Stimulated activated CD4-positive, alpha-beta T cell treated with anti-CD3 and anti-CD28 coated beads, TNF-alpha, amount 100 ng/mL, for 24 hours (primary cell): ENCODE results near the gene SARS2.
A peak's percentile ranks its signal among the peaks of the same experiment; 100 is the strongest.
"Not testable (repeated sequence)": the region's sequence is repeated elsewhere in the genome, so short reads cannot be mapped to it uniquely, and the experiment has no call there.

Source experiments
- DNase-seq, 3 experiments: peaks; one replicate each; pipeline ENCODE4 v3.0.0-alpha.2; 2020; ENCODE audit warnings: low read depth in 3 of 3

Gene SARS2

GRCh38 chr19:38929929-38930775 is at the start of gene SARS2:
TSS of gene SARS2 (minus strand) at chr19:38930763. CDS start at chr19:38930736, 27 bp downstream.
- peak; percentile 84 to 85 (median 85) for DNase-seq

DNA sequence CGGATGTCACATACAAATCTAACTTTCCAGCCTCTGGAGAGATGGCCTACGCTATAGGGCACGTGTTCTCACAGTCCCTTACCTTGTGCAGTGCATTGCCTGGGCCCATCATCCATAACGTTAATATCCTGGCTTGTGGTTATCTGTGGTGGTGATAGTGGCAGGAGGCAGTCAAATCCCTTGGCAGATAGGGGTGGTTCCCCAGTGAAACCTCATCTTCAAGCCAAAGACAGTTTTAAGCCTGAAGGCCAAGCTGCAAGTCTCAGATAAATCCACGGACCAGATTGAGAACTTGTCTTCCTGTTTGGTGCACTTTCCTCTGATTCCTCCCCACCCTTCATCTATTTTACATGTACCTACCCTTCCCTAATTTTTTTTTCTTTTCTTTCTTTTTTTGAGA is 49.2 kb upstream of the SARS2 start:
- DNase-seq, result no peak

DNA sequence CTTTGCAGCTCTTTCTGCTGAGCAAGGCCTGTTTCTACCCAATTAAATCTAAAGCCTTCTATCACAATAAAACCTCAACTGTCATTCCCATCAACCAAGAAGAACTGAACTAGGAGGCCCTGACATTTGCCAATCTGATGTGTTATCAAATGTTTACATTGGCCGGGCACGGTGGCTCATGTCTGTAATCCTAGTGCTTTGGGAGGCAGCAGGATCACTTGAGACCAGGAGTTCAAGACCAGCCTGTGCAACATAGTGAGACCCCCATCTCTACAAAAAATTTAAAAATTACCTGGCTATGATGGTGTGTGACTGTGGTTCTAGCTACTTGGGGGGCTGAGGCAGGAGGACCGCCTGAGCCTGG is 47.7 kb upstream of the SARS2 start:
- DNase-seq, result no peak

DNA sequence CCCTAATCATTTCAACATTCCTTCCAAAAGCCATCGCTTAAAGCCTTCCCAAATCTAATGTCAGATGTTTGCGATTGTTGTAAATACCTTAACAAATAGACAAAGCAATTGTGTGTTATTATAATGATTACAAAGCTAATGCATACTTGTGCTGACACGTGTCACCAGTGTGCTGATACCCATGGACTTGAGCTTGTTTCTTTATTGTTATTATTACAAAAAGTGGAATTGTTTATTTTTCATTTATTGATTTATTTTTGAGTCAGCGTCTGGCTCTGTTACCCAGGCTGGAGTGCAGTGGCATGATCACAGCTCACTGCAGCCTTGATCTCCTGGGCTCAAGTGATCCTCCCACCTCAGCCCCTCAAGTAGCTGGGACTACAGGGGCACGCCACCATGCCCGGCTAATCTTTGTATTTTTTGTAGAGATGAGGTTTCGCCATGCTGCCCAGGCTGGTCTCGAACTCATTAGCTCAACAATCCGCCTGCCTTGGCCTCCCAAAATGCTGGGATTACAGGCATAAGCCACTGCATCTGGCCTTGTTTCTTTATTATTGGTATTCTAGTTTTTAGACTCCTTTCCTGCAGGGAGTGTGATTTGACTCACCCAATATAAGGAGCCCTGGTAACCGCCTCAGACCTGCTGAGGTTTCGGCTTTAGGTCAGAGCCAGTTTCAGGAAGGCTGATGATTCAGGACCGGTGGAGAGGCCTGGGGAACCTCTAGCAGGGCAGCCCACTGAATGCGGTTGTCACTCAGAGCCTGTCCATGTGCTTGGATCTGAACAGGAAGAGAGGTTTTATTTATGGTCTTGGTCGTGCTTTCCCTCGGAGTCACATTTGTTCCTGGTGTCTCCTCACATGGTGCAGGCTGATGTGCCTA is 47.1 kb upstream of the SARS2 start:
- peak; percentile 10 to 70 (median 11) for DNase-seq

DNA sequence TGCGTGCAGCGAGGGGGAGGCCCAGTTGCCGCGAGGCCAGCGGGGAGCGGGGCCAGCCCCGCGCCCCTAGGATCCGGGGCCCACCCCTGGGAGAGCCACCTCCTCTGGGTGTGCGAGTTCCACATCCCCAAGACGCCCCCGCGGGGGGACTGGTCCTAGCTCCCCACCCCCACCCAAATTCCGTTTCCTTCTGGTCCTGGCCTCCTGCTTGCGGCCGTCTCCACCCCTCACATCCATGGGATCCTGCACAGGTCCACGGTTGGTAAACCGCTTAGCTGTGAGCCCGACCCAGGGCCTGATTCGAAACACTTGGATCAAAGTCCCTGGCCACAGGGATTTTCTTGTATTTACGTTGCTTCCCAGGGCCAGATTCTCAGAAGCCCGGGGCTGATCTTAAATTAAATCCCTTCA is 45.3 kb upstream of the SARS2 start:
- DNase-seq, result no peak

DNA sequence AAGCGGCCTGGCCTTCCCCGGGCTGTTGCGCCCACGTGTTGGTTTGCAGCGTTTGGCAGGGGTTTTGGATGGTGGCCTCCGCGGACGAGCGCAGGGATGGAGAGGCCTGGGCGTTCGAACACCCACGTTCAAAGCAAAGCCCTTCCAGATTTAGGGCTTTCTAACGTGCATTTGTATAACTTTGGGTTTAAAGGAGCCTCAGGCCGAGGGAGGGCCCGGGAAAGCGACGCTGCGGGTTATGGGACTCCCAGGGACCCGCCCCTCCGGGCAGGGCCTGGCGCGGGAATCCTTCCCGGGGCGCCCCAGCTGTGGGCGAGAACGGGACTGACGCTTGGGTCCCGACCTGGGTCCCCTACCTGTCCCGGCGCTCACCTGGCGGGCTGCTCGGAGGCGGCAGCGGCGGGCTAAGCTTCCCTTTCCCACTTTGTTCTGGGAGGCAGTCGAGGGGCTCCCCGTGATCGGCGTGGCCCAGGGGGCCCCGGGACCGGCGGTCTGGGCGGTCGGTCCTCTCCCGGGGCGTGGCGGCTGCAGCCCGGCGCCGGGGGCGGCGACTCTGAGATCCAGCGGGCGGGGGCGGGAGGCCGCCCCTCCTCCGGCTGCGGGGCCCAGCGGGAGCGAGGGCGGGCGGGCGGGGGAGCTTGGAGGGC is 44.8 kb upstream of the SARS2 start, which contains the start of gene FBXO17:
FBXO17 (minus strand) TSS at position 529 of the 647 bp plus-strand sequence. CDS start 25,423 bp downstream, outside the sequence.
- no peak for DNase-seq

DNA sequence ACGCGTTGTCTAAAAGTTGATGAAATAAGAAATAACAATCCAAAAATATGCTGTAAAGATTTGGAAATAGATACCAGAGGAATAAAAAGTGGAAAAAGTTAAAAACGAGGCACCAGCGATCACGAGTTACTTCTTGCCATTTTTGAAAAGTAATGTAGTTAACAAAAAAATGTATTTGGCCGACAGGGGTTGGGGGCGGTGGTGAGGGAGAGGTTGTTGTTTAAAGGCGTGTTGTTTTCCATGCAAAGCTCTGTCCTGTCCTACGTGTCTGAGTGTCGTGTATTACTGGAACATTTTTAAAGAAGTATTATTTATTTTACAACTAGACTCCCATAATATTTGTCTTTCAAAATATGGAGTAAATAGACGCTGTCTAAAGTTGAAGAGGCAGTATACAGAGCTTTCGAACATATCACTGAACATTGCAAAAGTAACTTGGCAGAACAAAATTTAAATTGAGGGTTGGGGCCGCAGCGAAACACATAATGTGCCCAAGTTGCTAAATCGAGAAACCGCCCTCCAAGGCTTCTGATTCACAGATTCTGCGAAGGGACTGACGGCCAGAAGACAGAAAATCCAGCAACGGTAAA is 44.2 kb upstream of the SARS2 start:
- DNase-seq, result no peak

GRCh38 chr19:38971672-38972071 is 41.1 kb upstream of the SARS2 start:
- DNase-seq, result no peak

GRCh38 chr19:38970664-38971532 is 40.3 kb upstream of the SARS2 start:
- no peak for DNase-seq

- not testable (repeated sequence) for DNase-seq
Measured at GRCh38 chr19:38966149-38966548, 35.6 kb upstream of the SARS2 start.

DNA sequence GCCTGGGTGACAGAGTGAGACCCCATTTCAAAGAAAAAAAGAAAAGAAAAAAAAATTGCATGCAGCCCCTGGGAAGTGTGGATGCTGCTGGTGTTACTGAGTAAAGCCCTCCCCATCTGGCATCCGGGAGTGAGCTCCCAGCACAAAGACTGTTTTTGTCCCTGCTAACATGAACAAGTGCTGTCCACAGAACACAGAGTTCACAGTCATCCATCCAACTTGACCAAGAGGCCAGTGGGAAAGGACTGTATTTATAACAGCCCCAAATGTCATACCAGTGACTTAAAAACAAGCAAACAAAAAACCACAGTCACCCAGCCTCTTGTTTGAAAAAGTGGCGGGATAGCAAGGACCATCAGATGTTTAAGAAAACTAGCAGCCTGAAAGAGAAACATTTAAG is 34.2 kb upstream of the SARS2 start:
- no peak for DNase-seq

- no peak for DNase-seq
Measured at GRCh38 chr19:38959618-38960017, 29.1 kb upstream of the SARS2 start.

DNA sequence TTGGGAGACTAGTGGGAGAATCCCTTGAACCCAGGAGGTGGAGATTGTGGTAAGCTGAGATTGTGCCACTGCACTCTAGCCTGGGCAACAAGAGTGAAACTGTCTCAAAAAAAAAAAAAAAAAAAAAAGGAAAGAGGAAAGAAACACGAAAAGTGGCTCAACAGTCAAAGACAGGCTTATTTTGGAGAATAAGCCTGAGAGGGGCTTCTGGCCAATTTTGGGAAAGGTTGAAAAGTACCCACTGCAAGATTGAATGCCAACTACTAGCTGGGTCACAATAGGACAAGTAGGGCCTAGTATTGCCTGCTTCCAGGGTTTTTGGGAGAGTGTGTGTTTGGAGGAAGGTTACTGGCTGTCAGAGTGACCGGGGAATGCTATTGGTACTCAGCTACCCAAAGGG is 27.7 kb upstream of the SARS2 start:
- DNase-seq, result no peak

DNA sequence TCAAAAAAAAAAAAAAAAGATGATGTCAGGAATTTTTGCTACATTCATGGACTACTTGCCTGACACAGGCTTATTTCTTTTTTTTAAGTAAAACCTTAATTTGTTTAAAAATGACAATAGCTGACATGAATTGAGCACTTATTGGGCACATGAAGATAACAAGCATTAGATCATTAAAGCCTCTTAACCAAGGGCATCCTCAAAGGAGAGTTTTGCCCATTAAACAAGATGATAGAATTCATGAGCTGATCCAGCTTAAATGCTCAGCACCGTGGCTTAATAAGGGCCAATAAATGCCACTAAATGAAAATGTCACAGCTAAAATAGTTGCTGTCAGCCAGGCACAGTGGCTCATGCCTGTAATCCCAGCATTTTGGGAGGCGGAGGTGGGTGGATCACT is 25.7 kb upstream of the SARS2 start:
- DNase-seq, result no peak

DNA sequence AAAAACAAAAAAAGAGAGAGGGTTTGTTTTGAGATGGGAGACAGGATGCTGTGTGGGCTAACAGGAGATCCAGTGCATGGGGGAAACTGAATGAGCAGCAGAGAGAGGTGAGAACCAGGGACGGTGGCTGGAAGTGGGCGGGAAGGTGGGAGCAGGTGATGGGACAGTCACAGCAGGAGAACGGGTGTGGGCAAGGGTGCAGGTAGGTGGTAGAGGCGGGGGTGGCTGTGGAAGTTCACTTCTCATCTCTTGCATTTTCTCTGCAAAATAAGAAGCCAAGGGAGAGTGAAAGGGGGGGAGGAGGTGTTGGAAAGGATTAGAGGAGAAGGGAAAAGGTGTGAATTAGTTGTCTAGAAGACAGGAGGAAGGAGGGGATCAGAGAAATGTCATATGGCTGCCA is 23.1 kb upstream of the SARS2 start:
- DNase-seq, result no peak

DNA sequence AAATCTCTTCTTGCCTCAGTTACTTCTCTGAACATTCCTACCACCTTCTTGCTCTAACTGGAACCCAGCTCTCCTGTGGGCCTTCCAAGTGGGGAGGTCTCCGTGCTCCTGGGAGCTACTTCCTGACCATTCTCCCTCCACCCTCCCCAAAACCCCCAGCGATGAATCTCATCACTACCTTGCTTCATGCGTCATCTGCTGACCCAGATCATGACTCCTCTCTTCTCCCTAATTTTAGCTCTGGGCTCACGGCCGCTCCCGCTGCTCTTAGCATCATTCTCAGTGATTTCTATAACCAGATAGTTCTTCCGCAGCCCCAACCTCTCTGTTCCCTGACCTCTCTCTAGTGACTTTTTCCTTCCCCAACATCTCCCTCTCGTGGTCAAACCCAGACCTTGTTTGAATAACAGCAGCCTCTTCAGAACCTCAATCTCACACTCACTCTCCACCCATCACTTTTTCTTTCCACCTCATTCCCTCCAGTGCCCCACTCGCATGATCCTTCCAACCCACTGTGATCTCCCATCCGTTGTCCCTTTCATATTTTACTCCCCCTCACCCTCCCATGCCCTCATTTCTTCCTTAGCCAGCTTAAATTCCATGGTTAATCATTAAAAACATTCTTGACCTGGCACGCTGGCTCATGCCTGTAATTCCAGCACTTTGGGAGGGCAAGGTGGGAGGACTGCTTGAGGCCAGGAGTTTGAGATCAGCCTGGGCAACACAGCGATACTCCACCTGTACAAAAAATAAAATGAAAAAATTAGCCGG is 22.0 kb upstream of the SARS2 start:
- DNase-seq, result no peak

DNA sequence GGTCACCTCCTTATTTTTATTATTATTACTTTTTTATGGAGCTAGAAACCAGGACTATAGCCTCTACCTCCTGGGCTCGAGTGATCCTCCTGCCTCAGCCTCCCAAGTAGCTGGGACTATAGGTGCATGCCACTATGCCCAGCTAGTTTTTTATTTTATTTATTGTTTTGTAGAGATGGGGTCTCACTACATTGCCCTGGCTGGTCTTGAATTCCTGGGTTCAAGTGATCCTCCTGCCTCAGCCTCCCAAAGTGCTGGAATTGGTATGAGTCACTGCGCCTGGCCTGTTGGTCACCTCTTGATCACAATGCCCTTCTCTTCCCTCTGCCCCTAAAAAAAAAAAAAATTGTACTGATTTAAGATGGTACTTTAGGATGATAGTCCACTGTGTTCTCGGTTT is 20.6 kb upstream of the SARS2 start:
- no peak for DNase-seq

DNA sequence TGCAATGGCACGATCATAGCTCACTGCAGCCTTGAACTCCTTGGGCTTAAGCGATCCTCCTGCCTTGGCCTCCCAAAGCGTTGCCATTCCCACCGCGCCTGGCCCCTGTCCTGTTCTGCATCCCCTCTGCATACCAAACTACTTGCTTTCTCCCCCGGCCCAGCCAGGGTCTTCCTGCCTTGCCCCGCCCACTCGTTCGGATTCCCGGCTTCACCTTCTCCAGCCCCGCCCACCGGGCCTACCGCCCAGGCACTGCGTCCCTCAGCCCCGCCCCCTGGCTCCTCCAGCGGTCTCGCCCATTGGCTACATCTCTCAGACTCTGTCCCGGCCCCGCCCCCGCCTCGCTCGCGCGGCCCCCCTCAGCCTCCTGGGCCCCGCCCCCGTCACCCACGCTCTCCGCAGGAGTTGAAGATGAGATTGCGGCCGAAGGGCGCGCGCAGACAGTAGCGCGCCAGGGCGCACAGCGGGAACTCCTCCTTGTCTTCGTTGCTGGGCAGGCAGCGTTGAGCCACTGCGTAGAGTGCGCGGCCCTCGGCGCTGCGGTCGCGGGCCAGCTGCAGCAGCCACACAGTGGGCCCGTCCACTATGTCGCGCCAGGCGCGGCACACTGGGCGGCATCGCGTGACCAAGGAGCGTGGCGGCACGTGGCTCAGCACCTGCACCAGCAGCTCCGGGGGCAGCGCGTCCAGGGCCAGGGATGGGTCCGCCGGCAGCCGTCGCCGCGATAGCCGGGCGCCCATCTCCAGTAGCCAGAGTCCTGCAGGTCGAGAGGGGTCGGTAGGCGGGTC is 19.2 kb upstream of the SARS2 start:
- DNase-seq, result peak; percentile 64 to 89 (median 69)
